ENCODE measurements around the gene TNFAIP3. TPM values are rescaled to one million over a fixed set of nuclear protein-coding genes. Genes with fewer than 3 reads are reported as not detected.
"Not testable (repeated sequence)": the region's sequence is repeated elsewhere in the genome, so short reads cannot be mapped to it uniquely, and the experiment has no call there.

Gene TNFAIP3
- total RNA-seq, 1 donor from 2014 or later: 44.6 TPM

DNA sequence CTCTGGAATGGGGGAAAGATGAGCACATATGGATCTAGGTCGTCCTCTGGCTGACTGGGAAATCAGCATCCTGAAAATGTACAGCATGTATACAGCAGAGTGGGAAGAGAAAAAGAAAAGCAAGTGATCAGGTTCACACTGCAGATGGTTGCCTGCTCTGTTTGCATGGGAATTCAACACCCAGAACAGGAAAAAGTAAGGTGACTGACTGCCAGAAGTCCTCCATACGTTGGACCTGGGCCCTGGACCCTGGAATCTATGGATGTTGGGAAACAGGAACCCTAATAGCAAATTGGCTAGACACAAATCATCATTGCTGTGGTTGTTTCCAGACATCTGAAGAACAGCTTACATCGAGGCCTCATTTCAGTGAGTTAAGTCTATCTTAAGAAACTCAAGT lies 30.3 kb upstream of the TNFAIP3 start:
- no peak overlapping the region for H3K4me3 ChIP-seq
- intact Hi-C loops (cut with DNase I): no loop called here
- H3K27ac ChIP-seq: no peak overlapping the region
- DNase-seq: no peak
- TF ChIP-seq, protein P1, sequence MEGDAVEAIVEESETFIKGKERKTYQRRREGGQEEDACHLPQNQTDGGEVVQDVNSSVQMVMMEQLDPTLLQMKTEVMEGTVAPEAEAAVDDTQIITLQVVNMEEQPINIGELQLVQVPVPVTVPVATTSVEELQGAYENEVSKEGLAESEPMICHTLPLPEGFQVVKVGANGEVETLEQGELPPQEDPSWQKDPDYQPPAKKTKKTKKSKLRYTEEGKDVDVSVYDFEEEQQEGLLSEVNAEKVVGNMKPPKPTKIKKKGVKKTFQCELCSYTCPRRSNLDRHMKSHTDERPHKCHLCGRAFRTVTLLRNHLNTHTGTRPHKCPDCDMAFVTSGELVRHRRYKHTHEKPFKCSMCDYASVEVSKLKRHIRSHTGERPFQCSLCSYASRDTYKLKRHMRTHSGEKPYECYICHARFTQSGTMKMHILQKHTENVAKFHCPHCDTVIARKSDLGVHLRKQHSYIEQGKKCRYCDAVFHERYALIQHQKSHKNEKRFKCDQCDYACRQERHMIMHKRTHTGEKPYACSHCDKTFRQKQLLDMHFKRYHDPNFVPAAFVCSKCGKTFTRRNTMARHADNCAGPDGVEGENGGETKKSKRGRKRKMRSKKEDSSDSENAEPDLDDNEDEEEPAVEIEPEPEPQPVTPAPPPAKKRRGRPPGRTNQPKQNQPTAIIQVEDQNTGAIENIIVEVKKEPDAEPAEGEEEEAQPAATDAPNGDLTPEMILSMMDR (IDR thresholded peaks at IDR 0.05): no peak
- H3K36me3 ChIP-seq: no peaks in the 10 kb centered on the region
- H3K9me3 ChIP-seq: no peaks in the 10 kb centered on the region
- no peaks in the 10 kb centered on the region for H3K4me1 ChIP-seq
- H3K27me3 ChIP-seq (ENCODE audit: low read depth): no peaks in the 10 kb centered on the region
- ATAC-seq: no peak

DNA sequence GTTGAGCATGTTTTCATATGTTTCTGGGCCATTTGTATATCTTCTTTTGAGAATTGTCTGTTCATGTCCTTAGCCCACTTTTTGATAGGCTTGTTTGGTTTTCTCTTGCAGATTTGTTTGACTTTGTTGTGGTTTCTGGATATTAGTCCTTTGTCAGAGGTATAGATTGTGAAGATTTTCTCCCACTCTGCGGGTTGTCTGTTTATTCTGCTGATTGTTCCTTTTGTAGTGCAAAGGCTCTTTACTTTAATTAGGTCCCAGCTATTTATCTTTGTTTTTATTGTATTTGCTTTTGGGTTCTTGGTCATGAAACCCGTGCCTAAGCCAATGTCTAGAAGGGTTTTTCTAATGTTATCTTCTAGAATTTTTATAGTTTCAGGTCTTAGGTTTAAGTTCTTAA lies 29.0 kb upstream of the TNFAIP3 start:
- H3K4me1 ChIP-seq; H3K4me3 ChIP-seq; H3K27ac ChIP-seq; DNase-seq; H3K27me3 ChIP-seq (ENCODE audit: low read depth); H3K9me3 ChIP-seq; H3K36me3 ChIP-seq; intact Hi-C loops (cut with DNase I); ATAC-seq: not testable (repeated sequence)

DNA sequence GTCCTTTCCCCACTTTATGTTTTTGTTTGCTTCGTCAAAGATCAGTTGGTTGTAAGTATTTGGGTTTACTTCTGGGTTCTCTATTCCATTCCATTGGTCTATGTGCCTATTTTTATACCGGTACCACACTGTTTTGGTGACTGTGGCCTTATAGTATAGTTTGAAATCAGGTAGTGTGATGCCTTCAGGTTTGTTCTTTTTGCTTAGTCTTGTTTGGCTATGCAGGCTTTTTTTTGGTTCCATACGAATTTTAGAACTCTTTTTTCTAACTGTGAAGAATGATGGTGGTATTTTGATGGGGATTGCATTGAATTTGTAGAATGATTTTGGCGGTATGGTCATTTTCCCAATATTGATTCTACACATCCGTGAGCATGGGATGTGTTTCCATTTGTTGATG lies 28.5 kb upstream of the TNFAIP3 start:
- H3K4me1 ChIP-seq; H3K27ac ChIP-seq; ATAC-seq; H3K4me3 ChIP-seq; H3K27me3 ChIP-seq (ENCODE audit: low read depth); DNase-seq; H3K36me3 ChIP-seq; intact Hi-C loops (cut with DNase I); H3K9me3 ChIP-seq: not testable (repeated sequence)

DNA sequence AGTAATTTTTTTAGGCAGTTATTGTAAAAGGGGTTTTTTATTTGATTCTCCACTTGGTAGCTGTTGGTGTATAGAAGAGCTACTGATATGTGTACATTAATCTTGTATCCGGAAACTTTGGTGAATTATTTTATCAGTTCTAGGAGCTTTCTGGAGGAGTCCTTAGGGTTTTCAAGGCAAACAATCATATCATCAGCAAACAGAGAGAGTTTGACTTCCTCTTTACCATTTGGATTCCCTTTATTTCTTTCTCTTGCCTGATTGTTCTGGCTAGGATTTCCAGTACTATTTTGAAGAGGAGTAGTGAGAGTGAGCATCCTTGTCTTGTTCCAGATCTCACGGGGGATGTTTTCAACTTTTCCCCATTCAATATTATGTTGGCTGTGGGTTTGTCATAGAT lies 28.0 kb upstream of the TNFAIP3 start:
- H3K4me3 ChIP-seq: no peak overlapping the region
- H3K27ac ChIP-seq: no peak overlapping the region
- H3K27me3 ChIP-seq (ENCODE audit: low read depth): no peaks in the 10 kb centered on the region
- no peaks in the 10 kb centered on the region for H3K36me3 ChIP-seq
- DNase-seq (no peak), ATAC-seq (no peak)
- intact Hi-C loops (cut with DNase I): no loop called here
- no peaks in the 10 kb centered on the region for H3K9me3 ChIP-seq
- H3K4me1 ChIP-seq: no peaks in the 10 kb centered on the region
- TF ChIP-seq, protein P1 (IDR thresholded peaks at IDR 0.05): no peak

DNA sequence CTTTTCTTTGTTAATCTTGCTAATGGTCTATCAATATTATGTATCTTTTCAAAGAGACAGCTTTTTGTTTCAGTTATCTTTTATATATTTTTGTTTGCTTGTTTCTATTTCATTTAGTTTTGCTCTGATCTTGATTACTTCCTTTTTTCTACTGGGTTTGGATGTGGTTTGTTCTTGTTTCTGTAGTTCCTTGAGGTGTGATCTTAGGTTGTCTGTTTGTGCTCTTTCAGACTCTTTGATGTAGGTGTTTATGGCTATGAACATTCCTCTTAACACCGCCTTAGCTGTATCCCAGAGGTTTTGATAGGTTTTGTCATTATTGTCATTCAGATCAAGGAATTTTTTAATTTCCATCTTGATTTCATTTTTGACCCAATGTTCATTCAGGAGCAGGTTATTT lies 26.8 kb upstream of the TNFAIP3 start:
- no peak for ATAC-seq
- no peak for DNase-seq
- no peaks in the 10 kb centered on the region for H3K36me3 ChIP-seq
- no peak overlapping the region for H3K4me3 ChIP-seq
- no peaks in the 10 kb centered on the region for H3K9me3 ChIP-seq
- no peaks in the 10 kb centered on the region for H3K4me1 ChIP-seq
- TF ChIP-seq, protein P1 (IDR thresholded peaks at IDR 0.05): no peak
- H3K27ac ChIP-seq: no peak overlapping the region
- no peaks in the 10 kb centered on the region for H3K27me3 ChIP-seq (ENCODE audit: low read depth)
- intact Hi-C loops (cut with DNase I): no loop called here

DNA sequence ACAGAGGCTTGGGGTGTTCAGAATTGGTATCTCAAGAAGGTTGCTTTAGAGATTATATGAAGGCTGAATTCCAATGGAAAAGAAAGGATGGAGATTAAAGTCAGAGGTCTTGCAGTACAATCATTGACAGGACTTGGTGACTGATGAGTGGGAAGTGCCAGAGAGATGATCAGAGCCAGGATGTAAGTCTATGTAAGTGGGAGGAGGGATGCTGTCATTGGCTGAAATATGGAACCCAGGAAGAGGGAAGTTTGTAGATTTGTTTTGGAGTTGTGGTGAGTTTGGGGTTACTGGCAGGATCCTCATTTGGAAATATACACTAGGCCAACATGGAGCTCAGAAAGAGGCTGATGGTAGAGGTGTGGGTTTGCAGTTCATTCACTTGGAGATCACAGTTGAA lies 23.8 kb upstream of the TNFAIP3 start:
- no peaks in the 10 kb centered on the region for H3K9me3 ChIP-seq
- no peak overlapping the region for H3K27ac ChIP-seq
- TF ChIP-seq, protein P1 (IDR thresholded peaks at IDR 0.05): no peak
- H3K4me3 ChIP-seq: no peak overlapping the region
- no peak for DNase-seq
- no peaks in the 10 kb centered on the region for H3K27me3 ChIP-seq (ENCODE audit: low read depth)
- no peak for ATAC-seq
- intact Hi-C loops (cut with DNase I): no loop called here
- peaks cover 8% of the 10 kb centered on the region for H3K4me1 ChIP-seq
- H3K36me3 ChIP-seq: no peaks in the 10 kb centered on the region

DNA sequence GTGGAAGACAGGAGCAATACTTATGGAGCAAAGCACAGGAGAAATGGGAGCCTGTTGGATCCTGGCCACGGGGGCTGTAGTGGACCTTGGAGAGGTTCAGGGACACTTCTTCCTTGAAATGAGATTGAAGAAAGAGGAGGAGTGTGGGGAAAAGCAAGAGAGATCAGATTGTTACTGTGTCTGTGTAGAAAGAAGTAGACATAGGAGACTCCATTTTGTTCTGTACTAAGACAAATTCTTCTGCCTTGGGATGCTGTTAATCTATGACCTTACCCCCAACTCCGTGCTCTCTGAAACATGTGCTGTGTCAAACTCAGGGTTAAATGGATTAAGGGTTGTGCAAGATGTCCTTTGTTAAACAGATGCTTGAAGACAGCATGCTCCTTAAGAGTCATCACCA lies 22.7 kb upstream of the TNFAIP3 start:
- DNase-seq; H3K9me3 ChIP-seq; ATAC-seq; intact Hi-C loops (cut with DNase I); H3K27ac ChIP-seq; H3K27me3 ChIP-seq (ENCODE audit: low read depth); H3K36me3 ChIP-seq; H3K4me3 ChIP-seq: not testable (repeated sequence)
- H3K4me1 ChIP-seq: peaks cover 15% of the 10 kb centered on the region

DNA sequence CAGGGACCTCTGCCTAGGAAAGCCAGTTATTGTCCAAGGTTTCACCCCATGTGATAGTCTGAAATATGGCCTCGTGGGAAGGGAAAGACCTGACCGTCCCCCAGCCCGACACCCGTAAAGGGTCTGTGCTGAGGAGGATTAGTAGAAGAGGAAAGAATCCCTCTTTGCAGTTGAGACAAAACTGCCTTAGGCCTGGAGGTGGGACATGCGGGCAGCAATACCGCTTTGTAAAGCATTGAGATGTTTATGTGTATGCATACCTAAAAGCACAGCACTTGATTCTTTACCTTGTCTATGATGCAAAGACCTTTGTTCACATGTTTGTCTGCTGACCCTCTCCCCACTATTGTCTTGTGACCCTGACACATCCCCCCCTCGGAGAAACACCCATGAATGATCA lies 22.3 kb upstream of the TNFAIP3 start:
- ATAC-seq; H3K36me3 ChIP-seq; H3K9me3 ChIP-seq; H3K4me3 ChIP-seq; DNase-seq; H3K27me3 ChIP-seq (ENCODE audit: low read depth); intact Hi-C loops (cut with DNase I); H3K27ac ChIP-seq: not testable (repeated sequence)
- peaks cover 19% of the 10 kb centered on the region for H3K4me1 ChIP-seq

All from lower lobe of right lung (tissue), 2 donors.